Measurements from ENCODE around the gene SPESP1.

DNA sequence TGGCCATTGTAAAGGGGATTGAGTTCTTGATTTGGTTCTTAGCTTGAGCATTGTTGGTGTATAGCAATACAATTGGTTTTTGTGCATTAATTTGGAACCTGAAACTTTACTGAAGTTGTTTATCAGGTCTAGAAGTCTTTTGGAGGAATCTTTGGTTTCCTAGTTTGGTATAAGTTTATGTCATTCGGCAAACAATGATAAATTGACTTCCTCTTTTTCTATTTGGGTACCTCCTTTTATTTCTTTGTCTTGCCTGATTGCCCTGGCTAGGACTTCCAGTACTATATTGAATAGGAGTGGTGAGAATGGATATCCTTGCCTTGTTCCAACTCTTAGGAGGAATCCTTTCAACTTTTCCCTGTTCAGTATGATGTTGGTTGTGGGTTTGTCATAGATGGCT is 32.1 kb downstream of the SPESP1 start:
- TF ChIP-seq CTCF (conservative IDR thresholded peaks at IDR 0.05 in 1 of 2, IDR thresholded peaks at IDR 0.05 in 1 of 2; ENCODE audit: low read depth in 1 of 2, low read length in 2 of 2) = no peak
- TF ChIP-seq EZH2 (IDR thresholded peaks at IDR 0.05; ENCODE audit: low read length, missing control alignments) = no peak
